Gastrocnemius medialis (tissue), 4 donors: ENCODE data around the gene MOCS2. TPM values are rescaled to one million over a fixed set of nuclear protein-coding genes. Genes with fewer than 3 reads are reported as not detected.

ENCODE experiments used
- ATAC-seq, 2 donors: fragments of 150-250 bp; one replicate each; pipeline ENCODE4 v1.9.1; 2016
- DNase-seq, 2 donors: peaks; one replicate each; pipeline ENCODE4 v3.0.0-alpha.2; 2019
- H3K27ac ChIP-seq, 4 donors: fragments of 200-600 bp; sonication (generic); 1 replicate in 1 of 4; 2 replicates in 3 of 4; pipeline ENCODE4 v1.5.1; 2016 to 2018; ENCODE audit warnings: mild to moderate bottlenecking in 2 of 4, moderate library complexity in 1 of 4
- H3K27me3 ChIP-seq, 3 donors: fragments of 200-600 bp; sonication (generic) in 2 of 3; 1 replicate in 1 of 3; 2 replicates in 2 of 3; pipeline versions ENCODE4 v1.5.1 to v1.6.0; 2016 to 2019; ENCODE audit warnings: mild to moderate bottlenecking in 1 of 3, moderate library complexity in 1 of 3
- H3K36me3 ChIP-seq, 2 donors: fragments of 200-600 bp; sonication (generic) in 1 of 2; one replicate each; pipeline ENCODE4 v1.5.1; 2017 to 2018
- H3K4me1 ChIP-seq, 2 donors: fragments of 200-600 bp; sonication (generic) in 1 of 2; one replicate each; pipeline ENCODE4 v1.5.1; 2016 to 2017; ENCODE audit warnings: mild to moderate bottlenecking in 2 of 2
- H3K4me3 ChIP-seq, 4 donors: fragments of 200-600 bp; sonication (generic) in 3 of 4; 1 replicate in 1 of 4; 2 replicates in 3 of 4; pipeline ENCODE4 v1.5.1; 2016 to 2019; ENCODE audit warnings: mild to moderate bottlenecking in 2 of 4
- H3K9me3 ChIP-seq, 3 donors: fragments of 200-600 bp; sonication (generic) in 2 of 3; 1 replicate in 1 of 3; 2 replicates in 2 of 3; pipeline ENCODE4 v1.5.1; 2016 to 2019
- CTCF ChIP-seq, 5 experiments: fragments of 450-650 bp in 3 of 5; fragments of 200-600 bp in 2 of 5; sonication (generic) in 2 of 5; IDR thresholded peaks in 4 of 5; conservative IDR thresholded peaks in 1 of 5; 1 replicate in 4 of 5; 2 replicates in 1 of 5; pipeline ENCODE4 v1.5.1; 2016 to 2019; ENCODE audit warnings: antibody characterized with exemption in 5 of 5, mild to moderate bottlenecking in 3 of 5, moderate library complexity in 3 of 5
- POLR2A ChIP-seq, 2 donors: fragments of 450-650 bp; IDR thresholded peaks; one replicate each; pipeline ENCODE4 v1.6.1; 2017; ENCODE audit warnings: antibody characterized with exemption in 2 of 2, mild to moderate bottlenecking in 2 of 2, moderate library complexity in 2 of 2
- in situ Hi-C, 4 donors: fragments of 200-750 bp; cut with MboI; loops; one replicate each; pipeline versions ENCODE4 v1.15.0 to v1.8.0; 2017; ENCODE audit warnings: low sequenced_read_pairs in 4 of 4
- intact Hi-C: fragments of 100-400 bp; cut with DNase I; formaldehyde crosslinking; loops from one replicate; pipeline ENCODE4 v1.15.1; 2023; ENCODE audit warnings: low total_unique reads
- total RNA-seq, 4 donors: library from RNA; depleted of rRNA; stranded (reverse); fragments of >200 nt; gene quantifications; one replicate each; pipeline versions ENCODE4 v1.1.0 to v1.2.3, GENCODE V29; 2016

Gene MOCS2
- total RNA-seq, 4 donors from 2014 or later: 32.0 to 58.6 (median 53.1) TPM

DNA sequence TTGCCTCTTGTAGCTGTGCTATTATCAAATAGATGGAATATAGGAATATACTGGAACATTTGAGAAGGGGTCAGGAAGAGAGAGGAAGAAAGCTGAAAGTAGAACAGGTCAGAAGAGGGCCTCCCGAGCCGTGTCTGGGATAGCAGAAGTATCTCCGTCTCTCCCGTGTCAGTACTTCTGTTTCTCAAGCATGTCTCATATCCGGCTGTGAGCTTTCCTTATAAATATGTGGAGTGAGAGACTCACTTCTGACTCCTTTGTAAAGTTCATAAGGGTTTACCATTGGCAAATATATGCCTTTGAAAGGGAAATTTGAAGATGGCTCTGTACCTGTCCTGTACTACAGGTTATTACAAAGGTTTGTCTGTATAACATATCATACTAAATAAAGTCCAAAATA is 50.3 kb downstream of the MOCS2 start:
- H3K27ac ChIP-seq: no peak overlapping the region
- no peak overlapping the region for H3K4me3 ChIP-seq
- intact Hi-C loops: no loop called here
- H3K27me3 ChIP-seq: no peaks in the 10 kb centered on the region
- no peak for DNase-seq
- H3K9me3 ChIP-seq: no peaks in the 10 kb centered on the region
- H3K36me3 ChIP-seq: no peaks in the 10 kb centered on the region
- in situ Hi-C loops: no loop called here
- no peak for ATAC-seq
- TF ChIP-seq CTCF (IDR thresholded peaks at IDR 0.05 in 4 of 5, conservative IDR thresholded peaks at IDR 0.05 in 1 of 5): no peak
- TF ChIP-seq POLR2A (IDR thresholded peaks at IDR 0.05): no peak
- H3K4me1 ChIP-seq: no peaks in the 10 kb centered on the region

DNA sequence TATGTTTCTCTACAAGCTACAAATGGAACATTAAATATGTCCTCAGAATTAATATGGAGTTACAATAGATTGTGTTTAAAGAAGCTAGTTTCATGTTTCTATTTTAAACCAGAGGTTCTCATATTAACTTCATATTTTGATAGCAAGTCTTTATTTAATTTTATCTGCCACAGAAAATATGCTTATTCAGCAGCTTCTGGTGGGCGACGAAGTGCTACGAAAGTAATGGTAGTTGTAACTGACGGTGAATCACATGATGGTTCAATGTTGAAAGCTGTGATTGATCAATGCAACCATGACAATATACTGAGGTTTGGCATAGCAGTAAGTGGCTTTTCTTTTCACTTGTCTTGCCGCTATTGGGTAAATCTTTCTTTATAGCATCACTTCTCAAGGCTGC is 54.2 kb downstream of the MOCS2 start:
- TF ChIP-seq POLR2A (IDR thresholded peaks at IDR 0.05) (no peak), CTCF (IDR thresholded peaks at IDR 0.05 in 4 of 5, conservative IDR thresholded peaks at IDR 0.05 in 1 of 5) (no peak)
- DNase-seq (no peak), ATAC-seq (no peak)
- no peaks in the 10 kb centered on the region for H3K9me3 ChIP-seq
- H3K27me3 ChIP-seq: no peaks in the 10 kb centered on the region
- intact Hi-C loops (no loop called here), in situ Hi-C loops (no loop called here)
- H3K4me1 ChIP-seq: no peaks in the 10 kb centered on the region
- no peak overlapping the region for H3K27ac ChIP-seq
- no peaks in the 10 kb centered on the region for H3K36me3 ChIP-seq
- H3K4me3 ChIP-seq: no peak overlapping the region

DNA sequence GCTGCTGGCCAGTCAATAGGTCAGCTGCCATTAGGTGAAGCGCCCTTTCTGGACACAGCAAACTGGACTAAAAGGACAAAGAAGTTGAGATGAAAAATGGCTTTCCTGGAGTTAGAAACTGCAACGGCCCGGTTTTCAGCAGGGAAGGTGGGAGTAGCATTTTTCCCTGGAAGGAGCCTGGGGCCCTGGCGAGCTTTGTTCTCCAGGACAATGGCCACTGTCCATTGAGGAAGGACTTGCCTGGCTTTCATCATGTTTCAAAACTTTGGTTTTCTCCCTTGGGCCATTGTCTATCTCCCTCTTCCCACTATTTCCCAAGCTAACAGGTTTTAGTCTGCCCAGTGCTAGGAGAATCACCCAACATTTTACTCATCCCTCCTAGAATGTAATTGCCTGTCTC is 56.2 kb downstream of the MOCS2 start:
- Histone ChIP-seq H3K27me3 (no peaks in the 10 kb centered on the region), H3K27ac (no peak overlapping the region), H3K4me3 (no peak overlapping the region), H3K4me1 (no peaks in the 10 kb centered on the region), H3K36me3 (no peaks in the 10 kb centered on the region), H3K9me3 (no peaks in the 10 kb centered on the region)
- ATAC-seq (no peak), DNase-seq (no peak)
- in situ Hi-C loops (no loop called here), intact Hi-C loops (no loop called here)
- TF ChIP-seq CTCF (IDR thresholded peaks at IDR 0.05 in 4 of 5, conservative IDR thresholded peaks at IDR 0.05 in 1 of 5): no peak
- TF ChIP-seq POLR2A (IDR thresholded peaks at IDR 0.05): no peak

DNA sequence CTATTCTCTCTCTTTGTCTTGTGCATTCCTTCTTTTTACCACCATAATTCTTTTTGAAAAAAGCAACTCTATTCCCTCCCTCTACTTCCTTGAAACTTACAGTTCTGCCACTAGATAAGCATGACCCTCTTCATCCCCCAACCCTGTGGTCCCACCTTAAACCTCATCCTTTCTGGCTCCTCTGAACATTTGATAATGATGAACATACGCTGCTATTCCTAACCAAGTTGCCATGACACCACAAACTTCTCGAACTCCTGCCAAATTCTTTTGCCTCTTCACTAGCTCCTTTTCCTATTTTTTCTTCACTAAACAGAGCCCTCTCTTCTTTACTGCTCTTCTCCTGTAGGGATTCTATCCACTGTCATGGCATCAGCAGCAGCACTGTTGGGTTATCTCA is 57.1 kb downstream of the MOCS2 start:
- ATAC-seq: no peak
- Histone ChIP-seq H3K27ac (no peak overlapping the region), H3K27me3 (no peaks in the 10 kb centered on the region), H3K9me3 (no peaks in the 10 kb centered on the region), H3K4me1 (no peaks in the 10 kb centered on the region), H3K36me3 (no peaks in the 10 kb centered on the region), H3K4me3 (no peak overlapping the region)
- TF ChIP-seq CTCF (IDR thresholded peaks at IDR 0.05 in 4 of 5, conservative IDR thresholded peaks at IDR 0.05 in 1 of 5) (no peak), POLR2A (IDR thresholded peaks at IDR 0.05) (no peak)
- DNase-seq: no peak
- in situ Hi-C loops: no loop called here
- intact Hi-C loops: no loop called here

DNA sequence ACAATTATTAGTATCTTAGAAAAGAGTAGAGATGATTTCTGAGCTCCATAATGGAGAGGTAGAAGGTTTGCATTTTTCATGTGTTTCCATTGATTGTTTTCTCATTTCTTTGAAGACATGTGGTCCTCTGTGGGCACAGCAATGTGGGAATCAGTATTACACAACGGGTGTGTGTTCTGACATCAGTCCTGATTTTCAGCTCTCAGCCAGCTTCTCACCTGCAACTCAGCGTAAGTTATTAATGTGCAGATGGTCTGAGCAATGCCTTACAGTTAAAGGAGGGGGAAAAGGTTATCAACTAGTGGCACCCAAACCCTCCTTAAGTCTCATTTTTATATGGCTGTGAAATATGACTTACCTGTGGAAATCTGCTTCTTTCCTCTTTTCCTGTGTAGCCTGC is 61.3 kb downstream of the MOCS2 start:
- ATAC-seq: no peak
- Histone ChIP-seq H3K9me3 (no peaks in the 10 kb centered on the region), H3K27me3 (no peaks in the 10 kb centered on the region), H3K36me3 (no peaks in the 10 kb centered on the region), H3K4me3 (no peak overlapping the region), H3K4me1 (no peaks in the 10 kb centered on the region), H3K27ac (no peak overlapping the region)
- in situ Hi-C loops (no loop called here), intact Hi-C loops (no loop called here)
- no peak for TF ChIP-seq CTCF (IDR thresholded peaks at IDR 0.05 in 4 of 5, conservative IDR thresholded peaks at IDR 0.05 in 1 of 5)
- no peak for DNase-seq
